NCI-H2227 treated with DMSO at 0.1 percent for 48 hours (cell line): ENCODE measurements around the gene CROCC2.

Experiments
- DNase-seq: peaks from one replicate; lab custom pipeline; 2025; lab: John Stamatoyannopoulos, UW

The CROCC2 gene

DNA sequence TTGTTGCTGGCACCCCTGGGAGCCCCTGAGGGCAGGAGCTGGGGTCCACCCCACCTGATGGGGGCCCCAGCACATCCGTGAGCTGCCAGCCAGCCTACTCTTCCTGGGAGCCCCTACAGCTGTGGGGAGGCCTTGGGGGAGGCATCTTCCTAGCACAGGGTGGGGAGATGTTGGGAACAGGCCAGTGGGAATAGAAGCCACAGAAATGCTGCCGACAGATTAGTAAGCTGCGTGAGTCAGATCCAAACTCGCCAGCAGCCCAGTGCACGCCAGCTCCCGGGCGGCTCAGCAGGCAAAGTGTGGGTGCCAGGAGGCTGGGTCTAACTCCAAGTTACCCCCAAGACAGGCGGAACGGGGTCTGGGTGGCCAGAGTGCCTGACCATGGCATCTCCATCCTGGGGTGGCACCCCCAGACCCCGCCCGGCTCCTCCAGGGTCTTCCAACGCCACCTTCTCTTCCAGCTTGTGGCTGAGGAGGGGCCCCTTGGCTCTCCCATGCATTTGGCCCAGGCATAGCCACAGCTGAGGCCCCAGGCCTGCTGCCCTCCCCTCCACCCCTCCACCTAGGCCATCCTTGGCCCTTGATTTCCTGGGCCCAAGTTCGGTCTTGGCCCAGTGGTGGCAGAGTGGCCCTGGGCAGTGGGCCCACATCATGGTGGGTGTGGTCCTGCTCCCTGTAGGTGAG is 15.3 kb downstream of the CROCC2 start:
- DNase-seq: no peak

DNA sequence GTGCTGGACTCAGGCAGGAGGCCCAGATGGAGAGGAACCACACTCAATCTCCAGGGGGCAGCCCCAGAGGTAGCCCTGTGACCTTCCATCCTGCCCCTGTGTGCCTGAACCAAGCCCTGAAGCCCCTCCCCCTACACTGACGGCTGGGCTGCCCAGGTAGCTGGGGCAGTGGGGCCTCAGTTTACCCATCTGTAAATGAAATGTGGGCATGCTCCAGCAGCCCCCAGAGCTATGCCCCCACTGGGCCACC is 15.8 kb downstream of the CROCC2 start:
- no peak for DNase-seq

DNA sequence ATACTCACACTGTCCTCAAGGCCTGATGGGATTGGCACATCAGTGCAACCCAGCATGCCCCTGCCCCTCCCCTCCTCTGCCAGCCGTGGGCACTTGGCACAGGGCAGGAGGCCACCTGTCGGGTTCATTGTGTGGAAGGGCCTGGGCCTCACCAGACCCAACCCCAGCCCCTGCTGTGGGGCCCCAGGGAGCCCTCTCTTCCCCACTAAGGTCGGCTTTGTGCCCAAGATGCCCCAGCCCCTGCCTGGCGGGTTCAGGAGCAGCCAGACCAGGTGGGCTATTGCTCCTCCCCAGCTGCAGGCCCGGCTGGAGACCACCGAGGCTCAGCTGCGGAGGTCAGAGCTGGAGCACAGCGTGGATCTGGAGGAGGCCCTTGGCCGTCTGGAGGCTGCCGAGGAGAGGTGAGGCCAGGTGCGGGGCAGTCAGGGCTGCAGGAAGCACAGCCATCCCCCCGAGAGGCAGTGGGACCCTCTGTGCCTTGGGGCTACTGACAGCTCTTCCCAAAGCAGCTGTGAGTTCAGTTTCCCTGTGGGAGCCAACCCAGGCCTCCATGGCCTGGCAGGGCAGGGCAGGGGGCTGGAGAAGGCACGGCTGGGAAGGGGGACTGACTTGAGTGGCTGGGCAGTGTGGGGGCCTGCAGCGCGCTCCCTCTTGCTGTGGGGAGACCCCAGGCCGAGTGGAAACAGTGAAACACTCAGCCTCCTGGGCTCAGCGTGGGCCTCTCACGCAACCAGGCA is 16.3 kb downstream of the CROCC2 start:
- no peak for DNase-seq

DNA sequence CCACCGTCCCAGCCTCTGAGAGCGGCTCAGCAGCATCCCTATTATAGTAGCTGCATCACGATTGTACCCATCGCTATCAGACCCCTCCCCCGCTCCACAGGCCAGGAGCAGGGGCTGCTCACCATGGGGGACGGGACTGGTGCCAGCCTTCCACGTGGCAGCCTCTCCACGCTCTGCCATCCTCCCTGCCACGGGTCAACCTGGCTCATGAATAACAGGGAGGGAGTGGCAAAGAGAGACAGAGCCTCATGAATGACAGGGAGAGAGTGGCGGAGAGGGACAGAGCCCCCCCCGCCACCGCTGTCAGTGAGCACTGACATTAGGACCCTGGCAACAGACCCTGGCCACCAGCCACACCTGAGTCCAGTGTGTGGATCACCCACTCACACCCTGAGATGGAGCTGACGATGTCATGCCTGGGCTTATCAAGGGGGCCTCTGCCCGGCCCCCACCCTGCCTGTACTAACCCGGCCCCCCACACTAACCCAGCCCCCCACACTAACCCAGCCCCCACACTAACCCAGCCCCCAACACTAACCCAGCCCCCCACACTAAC is 16.9 kb downstream of the CROCC2 start:
- DNase-seq: peak; percentile 8

DNA sequence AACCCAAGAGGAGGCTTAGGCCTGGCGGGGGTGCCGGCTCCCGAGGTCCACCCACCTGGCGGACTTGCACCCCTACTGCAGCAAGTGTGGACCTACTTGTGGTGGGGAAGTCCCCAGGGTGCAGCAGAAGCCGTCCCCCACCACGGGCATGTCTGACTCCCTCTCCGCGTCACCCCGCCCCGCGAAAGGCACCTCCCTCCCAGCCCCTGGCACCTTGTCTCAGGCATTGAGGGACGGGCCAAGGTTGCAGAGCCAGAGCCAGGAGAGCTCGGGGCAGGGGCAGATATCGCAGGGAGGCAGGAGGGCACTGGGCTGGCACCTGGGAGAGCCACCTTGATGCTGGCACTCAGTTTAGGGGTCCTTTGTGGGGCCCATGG is 19.0 kb downstream of the CROCC2 start:
- no peak for DNase-seq

DNA sequence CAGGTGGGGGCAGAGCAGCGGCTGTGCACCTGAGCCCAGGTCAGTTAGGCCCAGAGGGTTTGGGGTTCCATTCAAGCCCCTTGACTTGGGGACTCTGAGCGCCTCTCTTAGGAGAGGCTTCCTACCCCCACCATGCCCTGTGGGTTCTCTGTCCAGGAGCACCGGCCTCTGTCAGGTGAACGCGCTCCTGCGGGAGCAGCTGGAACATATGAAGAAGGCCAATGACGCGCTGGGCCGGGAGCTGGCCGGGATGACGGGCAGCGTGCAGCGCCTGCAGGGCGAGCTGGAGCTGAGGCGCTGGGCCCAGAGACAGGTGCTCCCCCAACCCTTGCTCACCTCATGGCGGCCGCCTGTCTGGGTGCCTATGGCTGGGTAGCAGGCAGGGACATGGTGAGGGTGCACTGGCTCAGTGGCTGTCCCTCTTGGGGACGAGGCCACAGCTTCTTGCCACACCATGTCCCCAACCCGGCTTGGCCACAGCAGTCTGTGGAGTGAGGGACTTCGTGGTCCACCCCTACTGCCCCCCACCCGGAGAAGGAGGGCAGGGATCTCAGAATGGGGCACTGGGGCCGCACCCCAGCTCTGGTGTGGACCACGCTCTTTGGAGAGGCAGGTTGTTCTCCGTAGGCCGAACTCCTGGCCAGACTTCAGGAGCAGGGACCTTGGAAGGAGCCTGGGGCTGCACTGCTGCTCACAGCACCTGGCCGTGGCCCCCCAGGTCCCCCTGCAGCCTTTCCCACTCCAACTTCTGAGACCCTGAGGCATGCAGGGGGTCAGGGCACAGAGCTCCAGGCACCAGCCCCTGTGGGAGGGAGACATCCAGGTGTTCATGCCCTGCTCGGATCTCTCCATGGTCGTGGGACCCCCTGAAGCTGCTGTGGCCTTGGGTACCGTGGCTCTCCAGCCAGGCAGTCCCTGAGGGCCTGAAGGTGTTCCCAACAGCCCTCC is 19.7 kb downstream of the CROCC2 start:
- no peak for DNase-seq

DNA sequence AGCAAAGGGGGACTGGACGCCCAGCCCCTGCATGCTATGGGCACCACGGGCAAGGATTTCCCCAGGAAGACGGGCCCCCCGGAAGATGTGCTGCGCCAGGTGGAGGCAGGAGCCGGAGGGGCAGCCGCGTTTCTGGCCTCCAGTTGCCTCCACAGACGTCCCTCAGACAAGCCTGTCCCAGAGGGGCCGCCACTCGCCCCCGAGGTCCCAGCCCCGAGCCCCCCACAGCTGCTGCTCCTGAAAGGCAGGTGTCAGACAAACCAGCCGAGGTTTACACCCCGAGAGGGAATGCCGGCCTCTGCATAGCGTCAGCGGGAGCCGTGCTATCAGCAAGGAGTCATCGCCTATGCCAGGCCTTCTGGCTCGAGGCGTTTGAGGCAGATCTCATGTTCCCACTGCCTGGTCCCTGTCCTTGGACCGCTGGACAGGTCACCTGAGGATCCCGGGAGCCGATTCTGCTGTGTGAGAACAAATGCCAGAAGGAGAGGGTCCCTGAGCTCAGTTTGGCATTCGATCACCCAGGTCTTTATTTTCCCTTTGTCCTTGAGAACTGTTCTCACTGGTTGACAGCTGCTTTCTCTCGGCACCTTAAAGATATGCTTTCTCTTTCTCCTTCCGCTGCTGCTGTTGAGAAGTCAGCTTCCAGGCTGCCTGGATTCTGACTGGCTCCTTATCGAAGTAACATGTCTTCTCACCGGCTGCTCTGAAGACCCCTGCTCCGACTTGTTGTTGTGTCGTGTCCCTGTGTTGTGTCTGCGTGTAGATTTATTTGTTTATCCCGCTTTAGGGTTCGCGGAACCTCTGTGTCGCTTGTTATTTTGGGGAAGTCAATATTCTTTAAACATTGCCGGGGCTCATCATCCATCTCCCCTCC is 20.6 kb downstream of the CROCC2 start:
- DNase-seq: no peak

DNA sequence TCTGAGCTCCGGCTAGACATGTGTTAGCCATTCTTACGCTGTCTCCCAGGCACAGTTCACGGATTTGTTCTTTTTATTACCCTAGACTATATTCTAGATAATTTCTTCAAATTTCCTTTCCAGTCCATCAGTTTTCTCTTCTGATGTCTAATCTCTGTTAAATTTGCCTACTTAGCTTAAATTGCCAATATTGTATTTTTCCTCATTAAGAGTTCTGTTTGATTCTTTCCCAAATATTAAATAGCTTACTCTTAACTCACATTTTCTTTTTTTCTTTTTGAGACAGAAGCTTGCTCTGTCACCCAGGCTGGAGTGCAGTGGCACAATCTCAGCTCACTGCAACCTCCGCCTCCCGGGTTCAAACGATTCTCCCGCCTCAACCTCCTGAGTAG is 21.2 kb downstream of the CROCC2 start:
- no peak for DNase-seq

DNA sequence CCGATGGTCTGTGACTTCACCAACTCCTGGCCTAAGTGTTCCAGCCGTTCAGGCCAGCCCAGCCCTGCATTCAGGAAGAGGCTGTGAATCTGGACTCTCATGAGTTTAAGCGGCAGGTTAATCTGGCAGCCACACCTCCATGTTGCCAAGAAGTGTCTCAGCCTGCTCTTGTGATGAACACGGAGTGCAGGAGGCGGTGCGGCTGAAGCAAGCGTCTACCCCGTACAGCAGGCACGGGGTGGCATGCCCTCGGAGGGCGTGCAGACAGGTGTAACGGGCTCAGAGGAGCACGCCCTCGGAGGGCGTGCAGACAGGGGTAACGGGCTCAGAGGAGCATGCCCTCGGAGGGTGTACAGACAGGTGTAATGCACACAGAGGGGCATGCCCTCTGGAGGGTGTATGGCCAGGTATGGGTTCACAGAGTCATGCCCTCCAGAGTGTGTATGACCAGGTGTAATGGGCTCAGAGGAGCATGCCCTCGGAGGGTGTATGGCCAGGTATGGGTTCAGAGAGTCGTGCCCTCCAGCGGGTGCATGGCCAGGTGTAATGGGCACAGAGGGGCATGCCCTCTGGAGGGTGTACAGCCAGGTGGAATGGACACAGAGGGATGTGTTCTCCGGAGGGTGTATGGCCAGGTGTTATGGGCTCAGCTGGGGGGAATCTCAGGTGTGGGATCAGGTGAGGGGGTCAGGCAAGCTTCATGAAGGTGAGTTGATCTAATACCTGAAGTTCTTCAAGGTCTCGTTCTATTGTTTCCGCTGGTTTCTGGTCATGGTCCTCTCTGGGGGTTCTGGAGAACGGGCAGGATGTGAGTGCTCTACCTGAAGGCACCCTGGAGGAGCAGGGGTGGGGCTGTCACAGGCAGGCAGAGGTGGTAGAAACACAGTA is 22.6 kb downstream of the CROCC2 start:
- no peak for DNase-seq

DNA sequence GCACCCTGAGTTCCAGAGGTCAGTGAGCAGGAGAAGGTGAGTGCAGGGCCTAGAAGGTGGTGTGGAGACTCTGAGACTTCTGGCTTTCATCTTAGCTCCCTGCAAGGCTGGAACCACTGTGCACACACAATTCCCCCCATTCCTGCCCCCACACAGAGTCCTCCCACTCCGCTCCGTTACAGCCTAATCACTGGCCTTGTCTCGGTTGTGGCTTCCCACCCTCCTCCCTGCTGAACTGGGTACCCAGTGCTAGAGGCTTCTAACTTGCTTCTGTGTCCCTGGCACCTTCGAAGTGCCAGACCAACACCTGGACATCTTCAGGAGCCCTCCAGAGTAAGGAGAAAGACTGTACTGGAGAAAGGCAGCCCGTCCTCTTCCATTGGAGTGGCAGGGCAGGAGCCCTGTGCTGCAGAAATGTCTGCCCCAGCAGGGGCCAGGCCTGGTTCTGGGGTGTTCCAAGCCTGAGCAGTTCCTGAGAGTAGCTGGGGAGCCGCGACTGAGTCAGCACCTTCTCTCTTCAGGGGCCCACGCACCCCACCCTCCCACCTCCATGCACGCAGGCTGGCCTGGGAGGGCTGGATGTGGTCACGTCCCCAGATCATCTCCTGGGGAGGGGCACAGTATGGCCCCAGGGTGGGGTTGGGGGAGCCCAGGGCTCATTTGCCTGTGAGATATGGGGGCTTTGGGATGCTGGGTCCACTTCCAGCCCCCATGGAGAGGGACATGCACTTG is 23.4 kb downstream of the CROCC2 start:
- no peak for DNase-seq

DNA sequence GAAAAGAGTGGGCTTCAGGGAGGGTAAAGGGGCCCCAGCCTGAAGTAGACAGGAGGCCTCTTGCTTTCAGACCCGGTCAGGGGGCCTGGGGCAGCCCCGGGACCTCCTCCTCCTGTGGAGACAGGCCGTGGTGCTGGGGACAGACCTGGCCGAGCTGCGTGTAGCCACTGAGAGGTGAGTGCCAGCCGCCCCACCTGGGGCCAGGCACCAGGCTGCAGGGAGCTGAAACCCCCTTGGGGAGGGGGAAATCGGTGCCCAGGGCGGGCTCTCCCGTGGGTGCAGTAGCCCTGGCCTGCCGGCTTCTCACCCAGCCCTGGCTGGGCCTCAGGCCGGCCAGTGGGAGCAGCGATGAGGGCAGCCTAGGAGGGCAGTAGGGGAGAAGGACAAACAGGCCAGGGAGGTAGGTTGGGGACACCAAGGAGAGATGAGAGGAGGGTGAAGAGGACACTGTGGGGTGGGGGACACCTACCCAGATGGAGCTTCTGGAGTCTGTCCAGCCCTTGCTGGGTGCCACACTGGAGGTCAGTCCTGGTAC is 24.0 kb downstream of the CROCC2 start:
- no peak for DNase-seq

DNA sequence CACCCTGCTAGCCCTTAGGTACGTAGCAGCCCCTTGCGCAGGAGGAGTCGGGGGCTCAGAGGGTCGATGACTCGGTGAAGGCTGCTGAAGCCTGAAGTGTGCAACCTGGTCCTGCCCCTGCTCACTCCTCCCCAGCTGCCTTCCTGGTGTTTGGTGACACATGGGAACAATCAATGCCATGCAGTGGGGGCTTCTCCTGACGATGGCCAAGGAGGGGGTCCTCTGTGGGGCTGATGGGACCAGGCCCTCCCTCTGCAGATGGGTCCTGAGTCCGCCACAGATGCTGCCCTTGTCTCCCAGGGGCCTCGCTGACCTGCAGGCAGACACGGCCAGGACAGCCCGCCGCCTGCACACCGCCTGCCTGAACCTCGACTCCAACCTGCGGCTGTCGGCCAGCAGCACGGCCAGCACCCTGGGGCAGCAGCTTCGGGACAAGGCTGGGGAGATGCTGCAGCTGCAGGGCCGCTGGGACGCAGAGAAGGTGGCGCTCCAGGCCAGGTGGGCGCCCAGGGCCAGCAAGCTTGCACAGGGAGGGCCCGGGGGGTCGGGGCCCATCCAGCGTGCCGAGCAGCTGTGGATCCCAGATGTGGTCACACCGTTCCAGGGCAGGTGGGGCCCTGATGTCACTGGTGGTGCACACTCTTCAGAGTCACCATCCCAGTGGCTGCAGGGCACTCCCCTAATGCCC is 24.6 kb downstream of the CROCC2 start:
- no peak for DNase-seq

DNA sequence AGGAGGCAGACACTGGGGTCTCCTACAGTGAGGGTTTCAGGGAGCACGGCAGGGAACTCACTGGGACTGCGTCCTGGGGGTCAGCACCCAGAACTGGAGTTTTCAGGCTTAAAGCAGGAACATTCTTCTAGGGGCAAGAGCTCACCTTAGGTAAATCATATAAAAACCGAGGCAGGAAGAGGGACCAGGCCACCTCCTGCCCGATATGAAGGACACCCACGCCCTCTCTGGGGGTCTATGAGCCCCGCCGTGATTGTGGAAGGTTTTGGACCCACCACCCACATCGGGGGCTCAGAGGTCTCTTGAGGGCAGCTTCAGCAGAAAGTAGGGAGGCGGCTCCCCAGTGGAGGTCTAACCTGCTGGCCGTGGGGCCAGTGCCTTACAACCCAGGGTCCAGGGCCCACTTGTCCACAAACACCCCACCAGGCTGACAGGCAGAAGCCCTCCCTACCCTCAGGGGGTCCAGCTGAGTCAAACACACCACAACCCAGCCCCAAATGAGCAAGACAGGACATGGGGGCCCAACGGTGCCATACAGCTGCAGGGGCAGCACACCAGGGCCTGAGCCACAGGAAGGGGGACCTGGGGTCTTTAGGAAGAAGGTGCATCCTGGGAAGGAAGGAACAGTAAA is 25.3 kb downstream of the CROCC2 start:
- no peak for DNase-seq

DNA sequence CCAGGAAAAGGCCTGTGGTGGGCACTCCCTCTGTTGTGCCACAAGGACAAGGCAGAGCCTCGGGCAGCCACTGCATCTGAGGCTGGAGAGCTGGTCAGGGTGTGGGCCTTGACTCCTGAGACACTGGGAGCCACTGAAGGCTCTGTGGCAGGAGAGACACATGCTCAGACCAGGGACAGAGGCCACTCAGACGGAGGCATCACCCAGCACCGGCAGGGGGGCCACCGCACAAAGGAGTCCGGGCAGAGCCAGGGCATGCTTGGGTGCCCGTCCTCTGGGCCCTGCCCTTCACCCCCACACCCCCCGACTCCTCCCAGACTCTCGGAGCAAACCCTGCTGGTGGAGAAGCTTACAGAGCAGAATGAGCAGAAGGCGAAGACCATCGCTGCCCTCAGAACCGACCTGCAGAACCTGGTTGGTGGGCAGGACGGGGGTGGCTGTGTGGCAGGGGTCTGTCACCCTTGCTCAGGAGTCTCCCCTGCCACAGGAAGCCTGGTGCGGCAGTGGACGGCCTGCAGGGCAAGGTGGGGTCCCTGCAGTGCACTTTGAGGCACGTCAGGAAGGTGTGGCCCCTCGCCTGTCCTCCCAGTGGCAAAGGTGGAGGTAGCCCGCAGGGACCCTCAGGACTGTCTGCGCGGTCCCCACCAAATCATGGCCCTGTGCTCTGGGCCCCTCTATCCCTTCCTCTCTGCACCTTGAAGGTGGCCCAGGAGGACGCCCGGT is 26.0 kb downstream of the CROCC2 start:
- DNase-seq: no peak

DNA sequence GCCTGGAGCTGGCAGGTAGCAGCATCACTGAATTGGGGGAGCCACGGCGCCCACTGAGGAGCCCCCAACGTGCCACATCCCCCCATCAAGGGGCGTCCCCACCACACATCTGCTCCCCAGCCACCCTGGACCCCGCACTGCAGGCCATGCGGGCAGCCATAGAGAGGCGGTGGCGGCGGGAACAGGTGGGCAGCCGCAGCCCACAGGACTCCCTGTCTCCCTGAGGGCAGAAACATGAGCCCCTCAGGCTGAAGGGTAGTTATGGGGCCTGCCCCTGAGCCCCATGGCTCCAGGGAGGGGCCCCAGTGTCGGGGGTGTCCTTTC is 26.6 kb downstream of the CROCC2 start:
- DNase-seq: no peak

DNA sequence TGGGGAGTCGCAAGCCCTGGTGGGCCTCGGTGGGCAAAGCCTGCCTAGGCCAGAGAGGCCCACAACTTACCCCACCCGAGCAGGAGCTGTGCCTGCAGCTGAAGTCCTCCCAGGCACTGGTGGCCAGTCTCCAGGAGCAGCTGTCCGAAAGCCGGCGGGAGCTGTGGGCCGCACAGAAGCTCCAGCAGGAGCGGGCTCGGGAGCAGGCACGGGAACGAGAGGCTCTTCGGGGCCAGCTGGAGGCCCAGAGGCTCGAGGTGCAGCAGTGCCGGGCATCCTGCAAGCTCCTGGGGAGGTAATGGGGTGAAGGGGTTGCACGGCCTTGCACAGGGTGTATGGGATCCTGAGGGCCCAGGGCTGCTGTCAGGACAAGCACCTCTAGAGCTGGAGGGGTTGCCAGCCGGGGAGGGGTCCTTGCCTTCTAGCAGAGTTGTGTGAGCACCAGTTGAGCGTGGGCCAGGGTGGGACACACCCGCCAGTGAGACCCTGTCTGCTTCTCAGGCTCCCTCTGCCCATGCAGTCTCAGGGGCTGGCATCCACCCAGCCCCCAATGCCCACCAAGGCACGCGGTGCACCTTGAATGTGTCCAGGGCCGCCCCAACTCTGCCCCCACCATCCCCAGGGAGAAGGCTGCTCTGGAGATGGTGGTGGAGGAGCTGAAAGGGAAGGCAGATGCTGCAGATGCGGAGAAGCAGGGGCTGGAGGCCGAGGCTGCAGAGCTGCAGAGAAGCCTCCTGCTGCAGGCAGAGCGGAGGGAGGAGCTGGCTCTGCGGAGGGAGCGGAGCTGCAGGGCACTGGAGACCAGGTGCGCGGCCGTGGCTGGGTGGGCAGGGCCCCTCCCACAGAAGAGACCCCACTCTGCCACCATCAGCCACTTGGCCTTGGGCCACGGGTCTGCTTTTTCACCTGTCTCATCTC is 27.2 kb downstream of the CROCC2 start:
- DNase-seq: no peak
